Measurements from ENCODE around the gene RAB11FIP3. TPM values are rescaled to one million over a fixed set of nuclear protein-coding genes. Genes with fewer than 3 reads are reported as not detected.

Gene RAB11FIP3
- total and polyA plus RNA-seq, 8 donors: 6.7 to 102 (median 18.1) TPM

- WGBS, 5 donors: 29 to 37% (median 33%) methylated on average over 7 to 12 of the region's 12 CpGs
- peak overlapping the region; percentile 68 to 98 (median 91) for H3K27ac ChIP-seq
- peak overlapping the region; percentile 64 to 90 (median 78) for H3K4me3 ChIP-seq
- TF ChIP-seq POLR2A (IDR thresholded peaks at IDR 0.05): no peak
- intact Hi-C loops (cut with DNase I; ENCODE audit: low total_unique reads): no loop called here
- no peaks in the 10 kb centered on the region for H3K9me3 ChIP-seq
- H3K27me3 ChIP-seq: no peaks in the 10 kb centered on the region
- H3K4me1 ChIP-seq: peaks cover 50 to 77% (median 74%) of the 10 kb centered on the region in 4 donors
- peaks cover 0 to 8% (median 5%) of the 10 kb centered on the region in 4 donors for H3K36me3 ChIP-seq
- no peak for DNase-seq
These were observed 103.6 kb downstream of the RAB11FIP3 start for GRCh38 chr16:529012-529575.

GRCh38 chr16:530111-530817, 104.8 kb downstream of the RAB11FIP3 start:
- no peaks in the 10 kb centered on the region for H3K27me3 ChIP-seq
- DNase-seq: no peak
- peak overlapping the region in 3 of 5 donors; percentile 88 to 98 (median 98) for H3K27ac ChIP-seq
- no peak for TF ChIP-seq POLR2A (IDR thresholded peaks at IDR 0.05)
- H3K36me3 ChIP-seq: peaks cover 0 to 18% (median 9%) of the 10 kb centered on the region in 4 donors
- 52 to 85% (median 68%) methylated on average over 14 to 23 of the region's 23 CpGs for WGBS, 5 donors
- no peaks in the 10 kb centered on the region for H3K9me3 ChIP-seq
- intact Hi-C loops (cut with DNase I; ENCODE audit: low total_unique reads): no loop called here
- H3K4me1 ChIP-seq: peaks cover 61 to 77% (median 76%) of the 10 kb centered on the region in 4 donors
- peak overlapping the region in 1 of 4 donors; percentile 90 for H3K4me3 ChIP-seq

- intact Hi-C loops (cut with DNase I; ENCODE audit: low total_unique reads): no loop called here
- DNase-seq: no peak
- Histone ChIP-seq H3K4me1 (peaks cover 55 to 75% (median 70%) of the 10 kb centered on the region in 4 donors), H3K36me3 (peaks cover 0 to 31% (median 17%) of the 10 kb centered on the region in 4 donors), H3K9me3 (no peaks in the 10 kb centered on the region), H3K27me3 (no peaks in the 10 kb centered on the region), H3K4me3 (no peak overlapping the region), H3K27ac (no peak overlapping the region)
- TF ChIP-seq POLR2AphosphoS5 (IDR thresholded peaks at IDR 0.05) (no peak), EP300 (IDR thresholded peaks at IDR 0.05) (no peak), POLR2A (IDR thresholded peaks at IDR 0.05) (no peak), CTCF (IDR thresholded peaks at IDR 0.05) (no peak)
- 86 to 93% (median 90%) methylated on average over 11 to 16 of the region's 16 CpGs for WGBS, 5 donors
These were observed 106.2 kb downstream of the RAB11FIP3 start for GRCh38 chr16:531494-532125.

GRCh38 chr16:533391-534123, 108.1 kb downstream of the RAB11FIP3 start:
- Histone ChIP-seq H3K36me3 (peaks cover 8 to 51% (median 36%) of the 10 kb centered on the region in 4 donors), H3K4me1 (peaks cover 51 to 73% (median 66%) of the 10 kb centered on the region in 4 donors), H3K9me3 (no peaks in the 10 kb centered on the region), H3K27ac (peak overlapping the region; percentile 66 to 79 (median 73)), H3K4me3 (peak overlapping the region in 3 of 4 donors; percentile 6 to 33 (median 17)), H3K27me3 (no peaks in the 10 kb centered on the region)
- peak; percentile 77 to 81 for DNase-seq
- 27 to 62% (median 57%) methylated on average over 15 to 30 of the region's 30 CpGs for WGBS, 5 donors
- TF ChIP-seq POLR2AphosphoS5 (IDR thresholded peaks at IDR 0.05) (peak in 2 of 3 donors; percentile 25 to 38), CTCF (IDR thresholded peaks at IDR 0.05) (no peak)
- intact Hi-C loops (cut with DNase I; ENCODE audit: low total_unique reads): no loop called here

GRCh38 chr16:534135-534534, 108.7 kb downstream of the RAB11FIP3 start:
- peak; percentile 60 to 79 for DNase-seq
- Histone ChIP-seq H3K4me1 (peaks cover 45 to 67% (median 60%) of the 10 kb centered on the region in 4 donors), H3K27me3 (no peaks in the 10 kb centered on the region), H3K9me3 (no peaks in the 10 kb centered on the region), H3K4me3 (peak overlapping the region in 3 of 4 donors; percentile 6 to 33 (median 17)), H3K27ac (peak overlapping the region; percentile 66 to 79 (median 73)), H3K36me3 (peaks cover 8 to 56% (median 39%) of the 10 kb centered on the region in 4 donors)
- no peak for TF ChIP-seq CTCF (IDR thresholded peaks at IDR 0.05)
- no peak for TF ChIP-seq POLR2AphosphoS5 (IDR thresholded peaks at IDR 0.05)
- no peak for TF ChIP-seq POLR2A (IDR thresholded peaks at IDR 0.05)
- no peak for TF ChIP-seq EP300 (IDR thresholded peaks at IDR 0.05)
- 28 to 75% (median 49%) methylated on average over 15 to 21 of the region's 21 CpGs for WGBS, 5 donors
- intact Hi-C loops (cut with DNase I; ENCODE audit: low total_unique reads): no loop called here

Data from stomach (tissue), 9 donors.